GM10248 (cell line): ENCODE results near the gene ZC3H7B.

ENCODE experiments used
- CTCF ChIA-PET: fragments of 300-600 bp; sonication (Branson Sonifier 250); formaldehyde crosslinking; extraction: SDS; loops from one replicate; lab custom pipeline; 2021; ENCODE audit warnings: antibody characterized with exemption; lab: Yijun Ruan, JAX
- POLR2A ChIA-PET: fragments of 350-650 bp; sonication (Branson Sonifier 250); formaldehyde crosslinking; extraction: SDS; loops from one replicate; lab custom pipeline; 2020; ENCODE audit warnings: antibody characterized with exemption; lab: Yijun Ruan, JAX
- DNase-seq: peaks from one replicate; pipeline ENCODE4 v3.0.0; 2012; ENCODE audit errors: extremely low spot score
- TF ChIP-seq, protein P1 (sequence below): IDR thresholded peaks from 2 replicates; pipeline ENCODE4 v1.5.1; 2012; ENCODE audit warnings: mild to moderate bottlenecking, low read depth; ENCODE audit errors: extremely low read depth, missing control alignments, control extremely low read depth

Gene ZC3H7B

DNA sequence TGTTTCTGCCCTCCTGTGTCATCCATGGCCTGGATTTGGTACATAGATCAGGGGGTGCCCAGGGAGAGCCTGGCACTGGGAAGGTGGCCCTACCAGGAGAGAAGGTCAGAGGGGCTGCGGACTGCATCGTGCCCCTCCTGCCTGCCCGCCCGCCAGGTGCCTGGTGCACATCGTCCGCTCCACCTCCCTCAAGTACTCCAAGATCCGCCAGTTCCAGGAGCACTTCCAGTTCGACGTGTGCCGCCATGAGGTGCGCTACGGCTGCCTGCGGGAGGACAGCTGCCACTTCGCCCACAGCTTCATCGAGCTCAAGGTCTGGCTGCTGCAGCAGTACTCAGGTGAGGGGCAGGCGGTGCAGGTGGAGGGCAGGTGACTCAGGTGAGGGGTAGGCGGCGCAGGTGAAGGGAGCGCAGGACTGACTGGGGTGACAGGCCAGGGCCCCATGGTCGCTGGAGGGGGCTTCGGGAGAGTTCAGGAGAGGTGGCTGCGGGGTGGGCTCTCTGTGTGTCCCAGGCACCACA, 47.7 kb downstream of the ZC3H7B start:
- no peak for DNase-seq
- ChIA-PET POLR2A (interaction anchor here (0.5 kb wide), 1 partner anchor 1292 kb away, joined by 5 read pairs; no protein-coding TSS in a partner anchor), CTCF (interaction anchor here (1.2 to 1.7 kb wide), 2 partner anchors 29 to 195 kb away, joined by 3 read pairs; partner anchors contain the start of gene POLR3H)
- TF ChIP-seq, protein P1, sequence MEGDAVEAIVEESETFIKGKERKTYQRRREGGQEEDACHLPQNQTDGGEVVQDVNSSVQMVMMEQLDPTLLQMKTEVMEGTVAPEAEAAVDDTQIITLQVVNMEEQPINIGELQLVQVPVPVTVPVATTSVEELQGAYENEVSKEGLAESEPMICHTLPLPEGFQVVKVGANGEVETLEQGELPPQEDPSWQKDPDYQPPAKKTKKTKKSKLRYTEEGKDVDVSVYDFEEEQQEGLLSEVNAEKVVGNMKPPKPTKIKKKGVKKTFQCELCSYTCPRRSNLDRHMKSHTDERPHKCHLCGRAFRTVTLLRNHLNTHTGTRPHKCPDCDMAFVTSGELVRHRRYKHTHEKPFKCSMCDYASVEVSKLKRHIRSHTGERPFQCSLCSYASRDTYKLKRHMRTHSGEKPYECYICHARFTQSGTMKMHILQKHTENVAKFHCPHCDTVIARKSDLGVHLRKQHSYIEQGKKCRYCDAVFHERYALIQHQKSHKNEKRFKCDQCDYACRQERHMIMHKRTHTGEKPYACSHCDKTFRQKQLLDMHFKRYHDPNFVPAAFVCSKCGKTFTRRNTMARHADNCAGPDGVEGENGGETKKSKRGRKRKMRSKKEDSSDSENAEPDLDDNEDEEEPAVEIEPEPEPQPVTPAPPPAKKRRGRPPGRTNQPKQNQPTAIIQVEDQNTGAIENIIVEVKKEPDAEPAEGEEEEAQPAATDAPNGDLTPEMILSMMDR, result no peak

DNA sequence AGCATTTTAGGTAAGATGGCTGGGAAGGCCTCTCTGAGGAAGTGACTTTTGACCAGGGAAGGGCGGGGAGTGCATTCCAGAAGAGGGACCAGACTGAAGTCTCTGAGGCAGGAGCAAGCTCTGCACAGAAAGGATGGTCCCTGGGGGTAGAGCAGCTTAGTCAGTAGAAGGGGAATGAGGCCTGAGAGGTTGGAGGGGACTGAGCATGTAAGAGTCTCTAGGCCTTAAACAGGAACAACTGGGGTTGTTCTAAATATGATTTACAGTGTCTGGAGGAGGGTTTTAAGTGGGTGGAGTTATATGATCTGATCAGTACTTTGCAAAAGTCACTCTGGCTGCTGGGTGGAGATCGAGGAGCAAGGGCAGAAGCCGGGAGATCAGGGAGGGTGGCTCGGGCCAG, 48.8 kb downstream of the ZC3H7B start:
- POLR2A ChIA-PET, result no interaction called here
- TF ChIP-seq, protein P1, result no peak

DNA sequence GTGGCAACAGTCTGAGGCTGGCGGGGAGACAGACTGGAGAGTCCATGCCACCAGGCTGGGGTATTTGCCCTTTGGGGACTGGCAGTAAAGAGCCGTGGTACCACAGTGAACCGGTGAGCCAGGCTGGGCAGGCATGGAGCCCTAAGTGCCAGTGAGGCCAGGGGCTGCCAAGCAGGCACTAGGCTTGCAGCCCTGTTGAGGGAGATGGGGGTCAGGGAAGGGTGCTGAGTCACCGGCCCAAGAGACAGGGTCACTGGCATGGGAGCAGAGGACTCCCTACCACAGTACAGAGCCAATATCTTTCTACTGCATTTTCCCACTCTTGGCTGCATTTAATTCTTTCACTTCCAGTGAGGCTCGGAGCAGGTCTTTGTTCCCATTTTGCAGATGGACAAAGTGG, 49.7 kb downstream of the ZC3H7B start:
- no peak for DNase-seq
- TF ChIP-seq, protein P1, result no peak
- CTCF ChIA-PET, result interaction anchor here (0.9 kb wide), 1 partner anchor 10 kb away, joined by 5 read pairs; no protein-coding TSS in a partner anchor
- POLR2A ChIA-PET, result interaction anchor here (0.7 kb wide), 1 partner anchor 136 kb away, joined by 3 read pairs; no protein-coding TSS in a partner anchor

More for the DNA sequence above, 48.8 kb downstream of the ZC3H7B start:
- CTCF ChIA-PET, result interaction anchor here (1.2 kb wide), 1 partner anchor 194 kb away, joined by 3 read pairs; the partner anchor contains the start of gene POLR3H
- no peak for DNase-seq

DNA sequence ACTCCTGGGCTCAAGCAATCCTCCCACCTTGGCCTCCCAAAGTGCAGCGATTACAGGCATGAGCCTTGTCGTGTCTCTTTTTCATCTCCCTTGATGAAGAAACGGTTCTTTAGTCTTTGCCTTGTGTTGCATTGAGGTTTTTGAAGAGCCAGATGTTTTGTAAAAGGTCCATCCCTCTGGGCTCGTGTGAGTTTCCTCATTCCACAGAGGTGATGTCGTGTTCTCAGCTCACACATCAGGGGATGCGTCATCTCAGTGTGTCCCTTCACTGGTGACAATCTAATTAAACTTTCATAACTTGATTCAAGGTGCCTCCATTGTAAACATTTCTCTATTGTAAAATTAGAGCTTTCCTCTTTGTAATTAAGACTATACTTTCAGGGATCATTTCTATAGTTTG, 50.7 kb downstream of the ZC3H7B start:
- no peak for DNase-seq
- CTCF ChIA-PET, result interaction anchor here (0.9 kb wide), 2 partner anchors 9 to 12 kb away, joined by 3 to 5 read pairs; no protein-coding TSS in a partner anchor
- POLR2A ChIA-PET, result interaction anchor here (0.6 kb wide), 1 partner anchor 57 kb away, joined by 5 read pairs; no protein-coding TSS in a partner anchor
- TF ChIP-seq, protein P1, result no peak

DNA sequence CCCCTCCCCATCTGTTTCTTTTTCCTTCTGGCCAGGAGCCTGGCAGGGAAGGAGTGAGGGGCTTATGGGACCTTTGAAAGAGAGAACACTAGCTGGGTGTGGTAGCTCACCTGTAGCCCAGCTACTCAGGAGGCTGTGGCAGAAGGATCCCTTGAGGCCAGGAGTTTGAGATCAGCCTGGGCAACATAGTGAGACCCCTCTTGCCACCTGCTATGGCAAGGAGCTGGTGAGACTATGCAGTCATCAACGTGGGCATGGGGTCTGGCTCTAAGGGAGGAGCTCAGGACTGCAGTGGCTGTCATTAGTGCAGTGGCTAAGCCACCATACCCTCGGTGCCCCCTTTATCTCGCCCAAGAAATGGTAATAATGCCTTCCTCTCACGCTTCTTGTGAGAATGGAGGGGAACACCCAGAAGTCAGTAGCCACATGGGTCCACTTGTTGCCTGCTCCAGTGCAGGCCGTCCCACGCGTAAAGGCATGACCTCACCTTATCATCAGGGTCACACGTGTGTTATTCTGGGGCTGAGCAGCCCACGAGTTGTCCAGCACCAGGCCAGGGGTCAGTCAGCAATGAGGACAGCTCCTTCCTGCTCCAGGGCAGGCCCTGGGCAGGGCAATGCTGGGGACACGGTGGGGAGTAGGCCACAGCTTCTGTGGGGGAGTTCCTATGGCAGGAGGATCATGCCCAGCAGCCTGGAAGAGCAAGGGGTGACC, 52.7 kb downstream of the ZC3H7B start:
- DNase-seq, result no peak
- TF ChIP-seq, protein P1, result no peak
- ChIA-PET CTCF (interaction anchor here (1.1 to 1.5 kb wide), 3 partner anchors 9 to 190 kb away, joined by 3 to 5 read pairs (median 3); partner anchors contain the start of gene POLR3H), POLR2A (interaction anchor here (0.6 kb wide), 1 partner anchor 497 kb away, joined by 5 read pairs; the partner anchor contains the start of gene ST13)

DNA sequence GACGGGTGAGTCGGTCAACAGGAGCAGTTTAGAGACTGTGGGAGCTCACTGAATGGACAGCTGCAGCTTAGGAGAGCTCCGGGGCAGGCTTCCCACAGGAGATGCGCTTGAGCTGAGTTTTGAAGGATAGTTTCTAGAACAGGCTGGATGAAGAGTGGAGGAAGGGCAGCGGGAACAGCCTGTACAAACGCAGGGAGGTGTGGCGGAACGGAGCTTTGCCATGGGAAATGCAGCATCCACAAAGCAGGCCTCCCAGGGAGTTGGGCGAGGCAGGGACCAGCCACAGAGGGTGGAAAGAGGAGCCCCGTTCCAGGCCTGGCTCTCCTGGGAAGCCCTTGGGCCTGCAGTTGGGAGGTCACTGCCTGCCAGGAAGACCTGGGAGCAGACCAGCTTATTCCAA, 53.7 kb downstream of the ZC3H7B start:
- POLR2A ChIA-PET, result no interaction called here
- TF ChIP-seq, protein P1, result no peak
- CTCF ChIA-PET, result interaction anchor here (1.1 to 1.4 kb wide), 2 partner anchors 10 to 189 kb away, joined by 3 read pairs; partner anchors contain the start of gene POLR3H
- no peak for DNase-seq
